GM18861 (cell line): ENCODE measurements around the gene SND1.
A peak's percentile ranks its signal among the peaks of the same experiment; 100 is the strongest.
"Not testable (repeated sequence)": the region's sequence is repeated elsewhere in the genome, so short reads cannot be mapped to it uniquely, and the experiment has no call there.

Source experiments
- ATAC-seq: cut with Tn5 transposase; IDR thresholded peaks from one replicate; pipeline ENCODE4 v1.9.1; 2021; ENCODE audit not compliant: unreplicated experiment

SND1 gene

GRCh38 chr7:128107516-128107915, 455.5 kb downstream of the SND1 start:
- ATAC-seq: not testable (repeated sequence)

- no peak for ATAC-seq
Observed at GRCh38 chr7:128108129-128108528, 456.1 kb downstream of the SND1 start.

GRCh38 chr7:128108641-128109423, 456.8 kb downstream of the SND1 start:
- peak; percentile 95 for ATAC-seq

GRCh38 chr7:128109424-128109969, 457.5 kb downstream of the SND1 start:
- not testable (repeated sequence) for ATAC-seq

- ATAC-seq: no peak
Observed at GRCh38 chr7:128110641-128111364, 458.8 kb downstream of the SND1 start.

- ATAC-seq: no peak
Observed at GRCh38 chr7:128112018-128112780, 460.2 kb downstream of the SND1 start.

GRCh38 chr7:128112781-128113221, 460.8 kb downstream of the SND1 start:
- ATAC-seq: no peak

- no peak for ATAC-seq
Observed at GRCh38 chr7:128113839-128114238, 461.8 kb downstream of the SND1 start.

- ATAC-seq: no peak
Observed at GRCh38 chr7:128114806-128115205, 462.8 kb downstream of the SND1 start.

GRCh38 chr7:128115336-128115820, 463.4 kb downstream of the SND1 start:
- ATAC-seq: no peak

- no peak for ATAC-seq
Observed at GRCh38 chr7:128115821-128116723, 464.1 kb downstream of the SND1 start.

- ATAC-seq: no peak
Observed at GRCh38 chr7:128116740-128117139, 464.7 kb downstream of the SND1 start.

- ATAC-seq: no peak
Observed at GRCh38 chr7:128117691-128118090, 465.7 kb downstream of the SND1 start.

- no peak for ATAC-seq
Observed at GRCh38 chr7:128119036-128119435, 467.0 kb downstream of the SND1 start.

GRCh38 chr7:128120116-128120515, 468.1 kb downstream of the SND1 start:
- no peak for ATAC-seq

GRCh38 chr7:128120976-128121490, 469.0 kb downstream of the SND1 start:
- ATAC-seq: no peak

GRCh38 chr7:128121711-128122530, 469.9 kb downstream of the SND1 start:
- no peak for ATAC-seq

- ATAC-seq: no peak
Observed at GRCh38 chr7:128122576-128123290, 470.7 kb downstream of the SND1 start.
